Endothelial cell of umbilical vein (primary cell): ENCODE data around the gene GSPT1. TPM values are rescaled to one million over a fixed set of nuclear protein-coding genes. Genes with fewer than 3 reads are reported as not detected.

ENCODE experiments used
- BruUV-seq: library from RNA; stranded (reverse); fragments of 400-500 nt; replicated peaks from 2 replicates; lab custom pipeline; 2021; lab: Mats Ljungman, UMichigan
- CTCF ChIA-PET: fragments of 300-600, 350-600 bp; sonication (Branson Sonifier 250); formaldehyde crosslinking; loops from one replicate; lab custom pipeline; 2021; ENCODE audit warnings: antibody characterized with exemption, inconsistent platforms; lab: Charles Lee
- POLR2A ChIA-PET: fragments of 300-600, 350-600 bp; sonication (Branson Sonifier 250); formaldehyde crosslinking; loops from one replicate; lab custom pipeline; 2021; ENCODE audit warnings: antibody characterized with exemption, inconsistent platforms; lab: Charles Lee
- DNase-seq: peaks from one replicate; pipeline ENCODE4 v3.0.0-alpha.2; 2011; ENCODE audit warnings: low read depth, low spot score
- FAIRE-seq: peaks from 2 replicates; lab custom pipeline; 2011; peaks lifted over from hg19 to GRCh38; lab: Jason Lieb, UNC
- H2AFZ ChIP-seq: 2 replicates; pipeline ENCODE4 v1.6.0; 2012; ENCODE audit warnings: low read depth, low read length, control low read depth, inconsistent platforms
- H3K27ac ChIP-seq: 2 replicates; pipeline ENCODE4 v1.5.1; 2011; ENCODE audit warnings: low read depth, mild to moderate bottlenecking, control low read depth, low read length, moderate library complexity; ENCODE audit not compliant: insufficient read depth
- H3K27me3 ChIP-seq, 2 experiments: 2 replicates each; pipeline versions ENCODE4 v1.6.0 to v1.6.1; 2011; ENCODE audit warnings: low read length in 2 of 2, mixed read lengths in 1 of 2; ENCODE audit not compliant: control insufficient read depth in 2 of 2, insufficient read depth in 2 of 2
- H3K36me3 ChIP-seq, 2 experiments: 2 replicates in 1 of 2; 3 replicates in 1 of 2; pipeline ENCODE4 v1.5.1; 2011; ENCODE audit warnings: low read length in 2 of 2, mild to moderate bottlenecking in 1 of 2, moderate library complexity in 1 of 2; ENCODE audit not compliant: control insufficient read depth in 2 of 2, insufficient read depth in 2 of 2; ENCODE audit errors: extremely low read depth in 1 of 2
- H3K4me1 ChIP-seq: 3 replicates; pipeline ENCODE4 v1.5.1; 2011; ENCODE audit warnings: mild to moderate bottlenecking, low read length; ENCODE audit not compliant: control insufficient read depth, insufficient read depth; ENCODE audit errors: extremely low read depth
- H3K4me2 ChIP-seq: 2 replicates; pipeline ENCODE4 v1.6.1; 2011; ENCODE audit warnings: low read length, control low read depth, mixed read lengths; ENCODE audit not compliant: insufficient read depth
- H3K4me3 ChIP-seq, 3 experiments: fragments of 200-600 bp in 1 of 3; sonication (generic), shearing (Covaris generic) in 1 of 3; replicated peaks in 1 of 3; 2 replicates each; pipeline ENCODE4 v1.5.1; 2011 to 2016; ENCODE audit warnings: control low read depth in 3 of 3, low read length in 3 of 3, mild to moderate bottlenecking in 2 of 3, inconsistent platforms in 1 of 3, low read depth in 1 of 3, moderate library complexity in 1 of 3; ENCODE audit not compliant: insufficient read depth in 1 of 3
- H3K79me2 ChIP-seq: 2 replicates; pipeline ENCODE4 v1.6.0; 2012; ENCODE audit warnings: low read length, inconsistent platforms; ENCODE audit not compliant: control insufficient read depth, insufficient read depth
- H3K9ac ChIP-seq: replicated peaks from 2 replicates; pipeline ENCODE3; 2011; ENCODE audit warnings: low read length, control low read depth; ENCODE audit not compliant: insufficient read depth; ENCODE audit errors: extremely low read depth
- H3K9me1 ChIP-seq: replicated peaks from 3 replicates; pipeline ENCODE4 v1.6.0; 2011; ENCODE audit warnings: mild to moderate bottlenecking, low read length; ENCODE audit not compliant: control insufficient read depth, insufficient read depth; ENCODE audit errors: extremely low read depth
- H3K9me3 ChIP-seq: replicated peaks from 2 replicates; pipeline ENCODE4 v1.5.1; 2012; ENCODE audit warnings: low read length, inconsistent platforms; ENCODE audit not compliant: control insufficient read depth, insufficient read depth
- H4K20me1 ChIP-seq: replicated peaks from 2 replicates; pipeline ENCODE3; 2011; ENCODE audit warnings: mild to moderate bottlenecking, low read length; ENCODE audit not compliant: control insufficient read depth, insufficient read depth; ENCODE audit errors: extremely low read depth
- CTCF ChIP-seq, 2 donors: IDR thresholded peaks; 1 replicate in 1 of 2; 2 replicates in 1 of 2; pipeline ENCODE4 v1.5.1; 2011; ENCODE audit warnings: low read length in 2 of 2, mild to moderate bottlenecking in 2 of 2, moderate library complexity in 2 of 2, control low read depth in 1 of 2, inconsistent platforms in 1 of 2, low read depth in 1 of 2; ENCODE audit not compliant: insufficient read depth in 1 of 2; ENCODE audit errors: extremely low read depth in 1 of 2
- EZH2 ChIP-seq: IDR thresholded peaks from 2 replicates; pipeline ENCODE4 v1.6.1; 2012; ENCODE audit warnings: borderline replicate concordance, low read depth, mild to moderate bottlenecking, moderate library complexity, low read length, inconsistent platforms; ENCODE audit not compliant: severe bottlenecking
- FOS ChIP-seq: IDR thresholded peaks from 2 replicates; pipeline ENCODE4 v1.6.1; 2011; ENCODE audit warnings: mild to moderate bottlenecking, low read length, moderate library complexity, borderline replicate concordance; ENCODE audit not compliant: insufficient read depth
- GATA2 ChIP-seq: IDR thresholded peaks from 2 replicates; pipeline ENCODE4 v1.7.0; 2011; ENCODE audit warnings: low read depth, mild to moderate bottlenecking, moderate library complexity, mixed read lengths, low read length; ENCODE audit not compliant: insufficient read length, insufficient read depth
- JUN ChIP-seq: IDR thresholded peaks from 2 replicates; pipeline ENCODE4 v1.6.1; 2011; ENCODE audit warnings: borderline replicate concordance, low read depth; ENCODE audit not compliant: insufficient read length, insufficient read depth
- MYC ChIP-seq: IDR thresholded peaks from one replicate; pipeline ENCODE4 v1.6.1; 2011; ENCODE audit warnings: mild to moderate bottlenecking, low read depth, low read length
- POLR2A ChIP-seq: IDR thresholded peaks from 2 replicates; pipeline ENCODE4 v1.6.1; 2012; ENCODE audit warnings: low read depth, mild to moderate bottlenecking, control low read depth, low read length
- POLR2AphosphoS5 ChIP-seq: IDR thresholded peaks from 2 replicates; pipeline ENCODE4 v1.6.1; 2012; ENCODE audit warnings: low read depth, mild to moderate bottlenecking, control low read depth, low read length, moderate library complexity; ENCODE audit not compliant: insufficient read depth
- dilution Hi-C: fragments of 300-500 bp; cut with MboI; formaldehyde crosslinking; loops from one replicate; pipeline ENCODE4 v1.15.0; 2019; ENCODE audit warnings: low sequenced_read_pairs; ENCODE audit not compliant: extremely low pct_ligation_motif_present
- intact Hi-C: fragments of 100-400 bp; cut with micrococcal nuclease; formaldehyde crosslinking; loops from one replicate; pipeline ENCODE4 v1.10.0; 2022
- polyA plus RNA-seq, 4 experiments: library from polyadenylated mRNA; depleted of rRNA in 3 of 4; stranded (reverse) in 3 of 4; unstranded in 1 of 4; fragments of >200 nt; gene quantifications; 2 replicates each; pipeline versions ENCODE4 v1.2.1 to v1.2.3, GENCODE V29; 2011 to 2012; ENCODE audit warnings: missing spikeins in 1 of 4
- total RNA-seq: library from RNA; stranded (reverse); gene quantifications from 2 replicates; pipeline ENCODE4 v1.2.3, GENCODE V29; 2021
- TF ChIP-seq, protein P1 (sequence below): IDR thresholded peaks from 2 replicates; pipeline ENCODE4 v1.6.1; 2011; ENCODE audit not compliant: insufficient read depth, insufficient read length

The GSPT1 gene
- total and polyA plus RNA-seq, 2 donors (not counting 3 experiments of a cell fraction or from before 2014, with no cell fraction given), result 40.3 to 152 TPM

- intact Hi-C loops, result no loop called here
- H3K27ac ChIP-seq, result no peak overlapping the region
Measured at GRCh38 chr16:11870399-11870798, 45.4 kb downstream of the GSPT1 start.

More at GRCh38 chr16:11870399-11870798, 45.4 kb downstream of the GSPT1 start:
- no peak for TF ChIP-seq POLR2A
- no peak for TF ChIP-seq JUN
- TF ChIP-seq POLR2AphosphoS5, result no peak
- no peak for TF ChIP-seq EZH2
- TF ChIP-seq GATA2, result no peak
- TF ChIP-seq MYC, result no peak
- TF ChIP-seq, protein P1, sequence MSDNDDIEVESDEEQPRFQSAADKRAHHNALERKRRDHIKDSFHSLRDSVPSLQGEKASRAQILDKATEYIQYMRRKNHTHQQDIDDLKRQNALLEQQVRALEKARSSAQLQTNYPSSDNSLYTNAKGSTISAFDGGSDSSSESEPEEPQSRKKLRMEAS, result no peak
- no peak for TF ChIP-seq CTCF (IDR thresholded peaks at IDR 0.05; ENCODE audit: extremely low read depth in 1 of 2, insufficient read depth in 1 of 2, low read depth in 1 of 2, low read length in 2 of 2)
- TF ChIP-seq FOS, result no peak
- FAIRE-seq (no peak), DNase-seq (no peak)
- H3K27me3 ChIP-seq, result no peaks in the 10 kb centered on the region
- H3K4me1 ChIP-seq, result peaks cover 4% of the 10 kb centered on the region
- H4K20me1 ChIP-seq, result no peaks in the 10 kb centered on the region
- H3K4me3 ChIP-seq, result no peak overlapping the region
- no TSS peak for BruUV-seq
- no peaks in the 10 kb centered on the region for H3K9me3 ChIP-seq
- H3K79me2 ChIP-seq, result no peaks in the 10 kb centered on the region
- no peak overlapping the region for H3K4me2 ChIP-seq
- dilution Hi-C loops, result no loop called here
- H3K9me1 ChIP-seq, result no peaks in the 10 kb centered on the region
- ChIA-PET CTCF (no interaction called here), POLR2A (no interaction called here)
- peaks cover 5 to 24% of the 10 kb centered on the region in 2 experiments for H3K36me3 ChIP-seq
- H3K9ac ChIP-seq, result no peak overlapping the region
- no peak overlapping the region for H2AFZ ChIP-seq
